HUES48 (cell line): ENCODE data around the gene ATP10A.

ENCODE experiments used
- H3K27ac ChIP-seq: one replicate; pipeline ENCODE4 v1.7.0; 2013; ENCODE audit warnings: low read depth, low read length, inconsistent platforms
- H3K27me3 ChIP-seq: 2 replicates; pipeline ENCODE4 v1.6.1; 2013; ENCODE audit warnings: mild to moderate bottlenecking, low read length; ENCODE audit not compliant: control insufficient read depth, insufficient read depth
- H3K36me3 ChIP-seq: 2 replicates; pipeline ENCODE4 v1.6.1; 2013; ENCODE audit warnings: low read length; ENCODE audit not compliant: control insufficient read depth, insufficient read depth
- H3K4me1 ChIP-seq: 2 replicates; pipeline ENCODE4 v1.6.1; 2013; ENCODE audit warnings: mild to moderate bottlenecking, low read length; ENCODE audit not compliant: control insufficient read depth, insufficient read depth
- H3K4me3 ChIP-seq: 2 replicates; pipeline ENCODE4 v1.5.1; 2013; ENCODE audit warnings: mild to moderate bottlenecking, low read depth, low read length
- H3K9ac ChIP-seq: 2 replicates; pipeline ENCODE4 v1.6.1; 2013; ENCODE audit warnings: mild to moderate bottlenecking, low read depth, low read length, moderate library complexity
- H3K9me3 ChIP-seq: 2 replicates; pipeline ENCODE4 v1.6.1; 2013; ENCODE audit warnings: low read length; ENCODE audit not compliant: control insufficient read depth, insufficient read depth

The ATP10A gene

GRCh38 chr15:25742776-25743547 is 120.2 kb downstream of the ATP10A start:
- H3K4me3 ChIP-seq: no peak overlapping the region
- H3K9ac ChIP-seq: no peak overlapping the region
- H3K4me1 ChIP-seq: no peaks in the 10 kb centered on the region
- no peak overlapping the region for H3K27ac ChIP-seq
- H3K9me3 ChIP-seq: no peaks in the 10 kb centered on the region
- no peaks in the 10 kb centered on the region for H3K27me3 ChIP-seq
- H3K36me3 ChIP-seq: no peaks in the 10 kb centered on the region

GRCh38 chr15:25742041-25742730 is 120.9 kb downstream of the ATP10A start:
- H3K9me3 ChIP-seq: no peaks in the 10 kb centered on the region
- H3K27ac ChIP-seq: no peak overlapping the region

GRCh38 chr15:25741256-25741580 is 121.9 kb downstream of the ATP10A start:
- H3K9ac ChIP-seq: no peak overlapping the region
- H3K27me3 ChIP-seq: no peaks in the 10 kb centered on the region
- no peaks in the 10 kb centered on the region for H3K4me1 ChIP-seq
- H3K9me3 ChIP-seq: no peaks in the 10 kb centered on the region
- no peak overlapping the region for H3K4me3 ChIP-seq
- H3K27ac ChIP-seq: no peak overlapping the region
- no peaks in the 10 kb centered on the region for H3K36me3 ChIP-seq

More at GRCh38 chr15:25742041-25742730, 120.9 kb downstream of the ATP10A start:
- no peaks in the 10 kb centered on the region for H3K36me3 ChIP-seq
- no peaks in the 10 kb centered on the region for H3K4me1 ChIP-seq
- H3K4me3 ChIP-seq: no peak overlapping the region
- no peaks in the 10 kb centered on the region for H3K27me3 ChIP-seq
- H3K9ac ChIP-seq: no peak overlapping the region

GRCh38 chr15:25740383-25741255 is 122.5 kb downstream of the ATP10A start:
- no peaks in the 10 kb centered on the region for H3K4me1 ChIP-seq
- H3K27me3 ChIP-seq: no peaks in the 10 kb centered on the region
- H3K36me3 ChIP-seq: no peaks in the 10 kb centered on the region
- H3K27ac ChIP-seq: no peak overlapping the region
- no peak overlapping the region for H3K9ac ChIP-seq
- H3K9me3 ChIP-seq: no peaks in the 10 kb centered on the region
- H3K4me3 ChIP-seq: no peak overlapping the region

GRCh38 chr15:25739687-25740121 is 123.4 kb downstream of the ATP10A start:
- H3K9ac ChIP-seq: no peak overlapping the region
- no peaks in the 10 kb centered on the region for H3K27me3 ChIP-seq
- no peak overlapping the region for H3K4me3 ChIP-seq
- H3K36me3 ChIP-seq: no peaks in the 10 kb centered on the region
- no peak overlapping the region for H3K27ac ChIP-seq
- no peaks in the 10 kb centered on the region for H3K4me1 ChIP-seq
- H3K9me3 ChIP-seq: no peaks in the 10 kb centered on the region

- no peaks in the 10 kb centered on the region for H3K9me3 ChIP-seq
- H3K4me1 ChIP-seq: no peaks in the 10 kb centered on the region
- no peak overlapping the region for H3K4me3 ChIP-seq
- no peak overlapping the region for H3K27ac ChIP-seq
- no peaks in the 10 kb centered on the region for H3K27me3 ChIP-seq
- H3K9ac ChIP-seq: no peak overlapping the region
- no peaks in the 10 kb centered on the region for H3K36me3 ChIP-seq
Measured at GRCh38 chr15:25738171-25738965, 124.8 kb downstream of the ATP10A start.

GRCh38 chr15:25737218-25737643 is 125.9 kb downstream of the ATP10A start:
- Histone ChIP-seq H3K4me1 (no peaks in the 10 kb centered on the region), H3K36me3 (no peaks in the 10 kb centered on the region), H3K9ac (no peak overlapping the region), H3K27ac (no peak overlapping the region), H3K27me3 (no peaks in the 10 kb centered on the region), H3K9me3 (no peaks in the 10 kb centered on the region), H3K4me3 (no peak overlapping the region)

- no peak overlapping the region for H3K27ac ChIP-seq
- no peaks in the 10 kb centered on the region for H3K36me3 ChIP-seq
- no peaks in the 10 kb centered on the region for H3K9me3 ChIP-seq
- no peak overlapping the region for H3K4me3 ChIP-seq
- no peak overlapping the region for H3K9ac ChIP-seq
- H3K4me1 ChIP-seq: no peaks in the 10 kb centered on the region
- no peaks in the 10 kb centered on the region for H3K27me3 ChIP-seq
Measured at GRCh38 chr15:25736461-25736860, 126.7 kb downstream of the ATP10A start.

- no peak overlapping the region for H3K9ac ChIP-seq
- no peak overlapping the region for H3K27ac ChIP-seq
- no peaks in the 10 kb centered on the region for H3K27me3 ChIP-seq
- no peak overlapping the region for H3K4me3 ChIP-seq
- H3K36me3 ChIP-seq: no peaks in the 10 kb centered on the region
- H3K9me3 ChIP-seq: no peaks in the 10 kb centered on the region
- H3K4me1 ChIP-seq: no peaks in the 10 kb centered on the region
Measured at GRCh38 chr15:25735550-25736384, 127.4 kb downstream of the ATP10A start.
